Renal cortex interstitium (tissue), 11 donors: ENCODE data around the gene SLCO2B1. TPM values are rescaled to one million over a fixed set of nuclear protein-coding genes. Genes with fewer than 3 reads are reported as not detected.

Source experiments
- DNase-seq, 11 donors: peaks; one replicate each; pipeline ENCODE4 v3.0.0-alpha.2; 2013; ENCODE audit warnings: low read depth in 9 of 11, low spot score in 4 of 11; ENCODE audit errors: extremely low read depth in 1 of 11
- polyA plus RNA-seq, 3 donors: library from polyadenylated mRNA; unstranded; fragments of 120-200 nt; gene quantifications; one replicate each; pipeline ENCODE4 v1.2.1, GENCODE V29; 2013; ENCODE audit not compliant: insufficient read length in 3 of 3

Gene SLCO2B1
- polyA plus RNA-seq, 3 donors, result 7.5 to 11.6 (median 11.3) TPM

- no peak for DNase-seq
Measured at GRCh38 chr11:75155570-75156422, 4.9 kb downstream of the SLCO2B1 start.

GRCh38 chr11:75158241-75158640 lies 7.3 kb downstream of the SLCO2B1 start:
- no peak for DNase-seq

DNA sequence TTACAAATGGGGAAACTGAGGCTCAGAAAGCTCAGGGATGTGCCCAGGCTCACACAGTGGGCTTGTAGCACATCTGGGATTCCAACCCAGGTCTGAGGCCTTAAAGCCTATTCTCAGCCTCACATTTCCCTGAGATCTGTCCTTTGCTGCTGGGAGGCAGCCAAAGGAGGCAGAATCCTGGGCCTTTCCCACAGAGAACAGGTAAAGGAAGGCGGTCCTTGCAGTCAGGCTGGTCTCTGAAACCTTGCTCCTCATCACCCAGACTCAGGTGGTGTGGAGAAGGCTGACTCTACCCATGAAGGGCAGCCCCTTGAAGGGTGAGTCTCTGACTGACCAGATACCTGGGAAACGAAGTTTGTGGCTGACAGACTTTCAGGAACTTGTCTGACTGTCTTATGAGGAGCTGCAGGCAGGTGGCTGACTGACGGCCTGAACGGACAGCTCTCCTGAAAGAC lies 7.8 kb downstream of the SLCO2B1 start:
- DNase-seq, result no peak

DNA sequence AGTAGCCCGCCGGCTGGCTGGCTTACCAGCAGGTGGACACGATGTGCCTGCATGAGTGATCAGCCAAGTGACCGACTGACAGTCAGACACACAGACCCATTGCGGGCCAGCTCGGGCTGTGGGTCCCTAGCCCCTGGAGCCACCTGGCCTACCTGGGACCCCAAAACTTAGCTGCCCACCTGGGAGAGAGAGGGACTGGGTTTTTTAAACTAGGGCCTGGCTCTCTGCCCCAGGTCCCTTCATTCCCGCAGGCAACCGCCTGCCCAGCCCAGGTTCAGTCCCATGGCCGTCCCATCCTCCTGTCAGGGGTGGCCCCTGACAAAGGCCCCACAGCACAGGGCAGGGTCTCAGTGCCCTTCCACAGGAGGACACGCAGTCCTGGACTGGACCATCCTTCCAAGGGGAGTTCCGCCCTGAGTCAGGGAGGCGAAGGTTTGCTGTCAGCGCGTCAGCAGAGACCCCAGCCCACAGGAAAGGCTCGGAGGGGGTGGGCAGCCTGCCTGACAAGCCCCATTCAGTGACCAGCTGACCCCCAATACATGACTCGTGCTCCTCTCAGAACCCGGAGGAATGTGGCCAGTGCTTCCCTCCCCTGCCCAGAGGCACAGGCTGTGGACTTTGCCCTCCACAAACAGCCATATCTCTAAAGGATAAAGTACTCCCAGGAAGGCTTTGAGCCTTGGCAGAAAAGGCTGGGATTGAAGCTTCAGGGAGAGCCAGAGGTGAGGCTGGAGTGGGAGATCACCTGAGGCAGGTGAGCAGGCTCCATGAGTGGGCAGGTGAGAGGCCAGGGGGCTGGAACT lies 8.4 kb downstream of the SLCO2B1 start:
- no peak for DNase-seq

GRCh38 chr11:75160220-75160757 lies 9.4 kb downstream of the SLCO2B1 start:
- no peak for DNase-seq

DNA sequence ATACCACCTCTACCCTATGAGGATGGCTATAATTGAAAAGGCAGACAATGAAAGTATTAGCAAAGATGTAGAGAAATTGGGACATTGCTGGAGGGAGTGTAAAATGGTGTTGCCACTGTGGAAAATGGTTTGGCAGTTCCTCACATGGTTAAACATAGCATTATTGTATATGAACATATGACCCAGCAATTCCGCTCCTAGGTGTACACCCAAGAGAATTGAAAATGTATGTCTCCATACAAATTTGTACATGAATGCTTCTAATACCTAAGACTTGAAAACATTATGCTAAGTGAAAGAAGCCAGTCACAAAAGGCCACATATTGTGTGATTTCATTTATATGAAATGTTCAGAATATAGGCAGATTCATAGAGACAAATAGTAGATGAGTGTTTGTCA lies 10.0 kb downstream of the SLCO2B1 start:
- DNase-seq, result no peak

DNA sequence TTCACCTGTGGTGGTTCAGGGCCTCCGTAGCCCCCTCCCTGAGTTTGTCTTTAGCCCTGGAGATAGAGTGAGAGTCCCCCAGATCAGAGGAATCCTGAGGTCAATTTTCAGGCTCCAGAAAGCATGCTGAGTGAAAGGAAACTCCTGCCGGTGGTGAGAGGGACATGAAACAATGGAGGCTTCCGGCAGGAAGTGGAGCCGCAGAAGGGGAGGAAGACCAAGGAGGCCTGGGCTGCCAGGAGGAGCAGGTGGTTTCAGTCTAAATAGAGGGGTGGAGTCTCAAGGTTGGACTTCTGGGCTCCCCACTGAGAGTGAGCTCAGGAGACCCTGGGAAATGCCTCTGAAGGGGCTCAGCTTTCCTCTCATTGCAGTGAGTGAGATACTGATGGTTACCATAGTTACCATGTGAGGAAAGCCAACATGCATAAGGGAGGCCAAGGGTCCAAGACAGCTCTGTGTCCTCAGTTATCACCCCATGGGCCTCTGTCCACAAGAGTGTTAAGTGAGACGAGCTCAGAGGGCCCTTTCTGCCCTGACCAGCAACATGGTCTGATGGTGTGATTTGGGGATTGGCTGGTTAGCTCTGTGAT lies 10.7 kb downstream of the SLCO2B1 start:
- DNase-seq, result no peak

DNA sequence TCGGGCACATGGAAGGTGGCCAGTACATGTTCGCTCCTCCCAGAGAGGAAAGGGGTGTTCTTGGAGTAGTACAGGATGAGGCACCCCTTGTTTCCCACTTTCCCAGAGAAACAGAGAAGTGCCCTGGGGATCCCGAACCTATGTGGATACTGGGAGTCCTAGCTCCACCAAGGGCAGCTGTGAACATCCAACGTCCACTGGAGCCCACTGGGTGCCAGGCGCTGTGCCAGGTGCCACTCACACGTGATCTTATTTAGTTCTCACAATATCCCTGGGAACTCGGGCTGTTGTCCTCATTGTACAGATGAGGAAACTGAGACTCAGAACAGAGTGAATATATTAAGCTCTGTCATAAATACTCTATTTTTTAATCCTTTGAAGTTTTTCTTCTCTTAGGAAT lies 12.0 kb downstream of the SLCO2B1 start:
- no peak for DNase-seq

DNA sequence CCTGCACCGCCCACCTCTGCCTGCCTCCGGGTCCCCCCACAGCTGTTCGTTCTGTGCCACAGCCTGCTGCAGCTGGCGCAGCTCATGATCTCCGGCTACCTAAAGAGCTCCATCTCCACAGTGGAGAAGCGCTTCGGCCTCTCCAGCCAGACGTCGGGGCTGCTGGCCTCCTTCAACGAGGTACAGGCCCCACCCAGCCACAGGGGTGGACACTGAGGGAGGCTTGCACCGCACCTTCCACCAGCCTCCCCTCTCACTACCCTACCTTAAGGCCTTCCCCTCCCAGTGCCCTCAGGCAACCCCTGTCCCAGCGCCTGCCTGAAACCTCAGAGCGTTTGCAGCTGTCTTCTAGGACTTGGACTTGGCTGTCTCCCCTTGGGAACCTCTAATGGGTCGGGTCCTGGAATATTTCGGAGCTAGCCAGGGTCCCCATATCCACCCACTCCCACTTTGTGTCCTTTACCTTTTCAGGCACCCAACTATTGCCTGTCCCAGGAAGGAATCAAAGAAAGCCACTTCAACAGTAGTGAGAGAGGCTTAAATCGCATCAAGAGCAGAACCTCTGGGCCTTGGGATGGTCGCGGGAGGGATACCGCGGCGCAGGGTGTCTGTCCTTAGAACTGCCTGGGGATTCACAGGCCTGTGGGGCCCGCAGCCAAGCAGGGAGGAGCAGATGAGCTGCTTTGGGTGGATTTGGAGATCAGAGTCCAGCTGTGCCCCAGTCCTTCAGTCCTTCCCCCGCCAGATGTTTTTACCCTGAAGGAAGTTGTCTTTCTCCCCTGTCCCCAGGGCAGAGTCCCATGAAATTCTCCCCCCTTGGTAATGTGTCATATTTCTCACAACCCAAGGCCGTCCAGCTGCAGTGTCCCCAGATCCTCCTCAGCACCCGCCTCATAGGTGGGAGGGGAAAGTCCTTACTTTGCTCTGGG lies 13.3 kb downstream of the SLCO2B1 start:
- DNase-seq, result no peak

GRCh38 chr11:75165721-75166120 lies 14.8 kb downstream of the SLCO2B1 start:
- no peak for DNase-seq

- no peak for DNase-seq
Measured at GRCh38 chr11:75166791-75167190, 15.9 kb downstream of the SLCO2B1 start.

DNA sequence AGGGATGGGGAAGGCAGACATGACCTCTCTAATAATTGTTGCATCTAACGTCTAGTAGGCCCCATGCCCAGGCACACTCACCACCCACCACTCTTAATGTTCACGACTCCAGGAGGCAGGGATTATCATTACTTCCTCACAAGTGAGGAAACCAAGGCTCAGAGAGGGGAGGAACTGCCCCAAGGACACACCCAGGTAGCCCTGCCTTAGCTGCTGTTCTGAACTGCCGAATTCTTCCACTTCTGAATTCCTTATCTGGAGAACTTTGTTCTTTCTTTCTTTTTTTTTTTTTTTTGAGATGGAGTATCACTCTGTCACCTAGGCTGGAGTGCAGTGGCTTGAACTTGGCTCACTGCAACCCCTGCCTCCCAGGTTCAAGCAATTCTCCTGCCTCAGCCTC lies 16.7 kb downstream of the SLCO2B1 start:
- DNase-seq, result no peak

GRCh38 chr11:75169101-75169885 lies 18.4 kb downstream of the SLCO2B1 start:
- no peak for DNase-seq

- DNase-seq, result no peak
Measured at GRCh38 chr11:75170516-75171201, 19.8 kb downstream of the SLCO2B1 start.

DNA sequence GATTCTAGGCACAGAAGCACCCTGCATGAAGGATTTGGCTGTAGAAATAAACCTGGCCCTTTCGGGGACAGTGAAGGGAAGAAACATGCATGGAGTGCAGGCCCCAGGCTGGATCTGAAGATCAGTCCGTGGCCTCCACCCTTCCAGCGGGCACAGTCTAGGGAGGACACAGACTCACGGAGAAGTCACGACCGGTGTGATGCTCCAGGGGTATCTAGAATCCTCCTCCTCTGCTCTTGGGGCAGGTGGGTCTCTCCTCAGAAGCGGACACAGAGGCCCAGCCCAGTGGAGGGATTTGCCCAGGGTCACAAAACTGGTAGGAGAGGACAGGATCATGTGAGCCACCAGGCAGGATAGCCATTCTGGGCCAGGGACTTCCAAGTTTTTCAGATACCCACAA lies 22.4 kb downstream of the SLCO2B1 start:
- DNase-seq, result no peak

DNA sequence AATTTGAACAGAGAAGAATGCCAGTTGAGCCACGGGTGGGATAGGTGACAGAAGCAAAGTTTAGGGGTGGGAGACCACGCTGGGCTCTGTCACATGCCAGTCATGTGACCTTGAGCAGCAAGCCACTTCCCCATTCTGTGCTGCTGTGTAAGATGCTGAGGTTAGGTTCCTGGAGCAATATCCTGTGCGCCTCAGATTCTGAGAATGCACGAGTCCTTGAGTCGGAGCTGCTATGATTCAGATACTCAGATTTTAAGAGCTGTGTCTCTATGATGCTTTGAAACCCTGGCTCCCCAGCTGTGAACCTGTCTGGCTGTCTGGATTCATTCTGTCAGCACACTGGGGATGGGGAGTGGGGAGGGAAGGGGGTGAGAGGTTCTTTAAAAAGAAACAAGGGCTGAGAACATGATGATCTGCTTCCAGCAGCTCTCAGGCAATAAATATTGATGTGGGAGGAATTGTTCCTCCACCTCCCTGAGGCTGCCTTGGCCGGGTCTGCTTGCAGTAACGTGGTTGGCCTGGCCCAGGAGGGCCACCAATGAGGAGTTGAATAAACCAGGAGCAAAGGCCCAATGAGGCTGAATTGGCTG lies 24.0 kb downstream of the SLCO2B1 start:
- DNase-seq, result no peak

GRCh38 chr11:75182664-75183063 lies 31.8 kb downstream of the SLCO2B1 start:
- no peak for DNase-seq
